Neural cell (in vitro differentiated cells): ENCODE measurements around the gene RGS17. TPM values are rescaled to one million over a fixed set of nuclear protein-coding genes. Genes with fewer than 3 reads are reported as not detected.

Source experiments
- H2AFZ ChIP-seq: fragments of 200-600, 300-800 bp; sonication (generic), shearing (Covaris generic); 2 replicates; pipeline ENCODE4 v1.6.0; 2014; ENCODE audit warnings: low read depth, mild to moderate bottlenecking, antibody characterized with exemption, low read length, moderate library complexity
- H3F3A ChIP-seq: fragments of 200-600 bp; shearing (Covaris generic); 2 replicates; pipeline ENCODE4 v1.6.1; 2016; ENCODE audit warnings: mild to moderate bottlenecking, moderate library complexity, mixed read lengths, antibody characterized with exemption, low read length; ENCODE audit not compliant: insufficient read depth, poor library complexity, severe bottlenecking
- H3K27ac ChIP-seq: fragments of 200-600, 300-800 bp; sonication (generic), shearing (Covaris generic); 2 replicates; pipeline ENCODE4 v1.5.1; 2014; ENCODE audit warnings: mild to moderate bottlenecking, low read length, moderate library complexity
- H3K27me3 ChIP-seq: fragments of 300-800, 200-600 bp; sonication (generic), shearing (Covaris generic); 2 replicates; pipeline ENCODE4 v1.6.0; 2014; ENCODE audit warnings: mild to moderate bottlenecking, low read depth, low read length, moderate library complexity; ENCODE audit not compliant: insufficient read depth
- H3K36me3 ChIP-seq: fragments of 300-800, 200-600 bp; sonication (generic), shearing (Covaris generic); 2 replicates; pipeline ENCODE4 v1.5.1; 2014; ENCODE audit warnings: mild to moderate bottlenecking, antibody characterized with exemption, low read length, moderate library complexity; ENCODE audit not compliant: insufficient read depth
- H3K4me2 ChIP-seq: fragments of 300-800, 200-600 bp; sonication (generic), shearing (Covaris generic); 2 replicates; pipeline ENCODE4 v1.6.0; 2014; ENCODE audit warnings: mild to moderate bottlenecking, low read length
- H3K4me3 ChIP-seq: fragments of 300-800, 200-600 bp; sonication (generic), shearing (Covaris generic); 2 replicates; pipeline ENCODE4 v1.5.1; 2014; ENCODE audit warnings: mild to moderate bottlenecking, low read length, moderate library complexity
- H3K79me2 ChIP-seq: fragments of 200-600 bp; shearing (Covaris generic); replicated peaks from 2 replicates; pipeline ENCODE4 v1.6.0; 2014; ENCODE audit warnings: mild to moderate bottlenecking, low read length, moderate library complexity; ENCODE audit not compliant: insufficient read depth
- H3K9ac ChIP-seq: fragments of 300-800, 200-600 bp; sonication (generic), shearing (Covaris generic); 2 replicates; pipeline ENCODE4 v1.6.1; 2016; ENCODE audit warnings: mild to moderate bottlenecking, low read length, mixed read lengths
- H3K9me2 ChIP-seq: fragments of 200-600 bp; shearing (Covaris generic); 2 replicates; pipeline ENCODE4 v1.6.1; 2016; ENCODE audit warnings: mild to moderate bottlenecking, low read length, mixed read lengths; ENCODE audit not compliant: insufficient read depth
- H3K9me3 ChIP-seq: fragments of 200-600, 300-800 bp; sonication (generic), shearing (Covaris generic); 2 replicates; pipeline ENCODE4 v1.6.1; 2016; ENCODE audit warnings: mild to moderate bottlenecking, mixed run types, low read length, moderate library complexity, mixed read lengths
- H4K20me1 ChIP-seq: fragments of 200-600 bp; shearing (Covaris generic); 2 replicates; pipeline ENCODE4 v1.6.1; 2016; ENCODE audit warnings: mild to moderate bottlenecking, mixed run types; ENCODE audit not compliant: insufficient read depth
- CTCF ChIP-seq: fragments of 450-650 bp; IDR thresholded peaks from 2 replicates; pipeline ENCODE4 v1.5.1; 2014; ENCODE audit warnings: antibody characterized with exemption, mild to moderate bottlenecking, moderate library complexity; ENCODE audit not compliant: poor library complexity, severe bottlenecking
- EP300 ChIP-seq: fragments of 450-650 bp; conservative IDR thresholded peaks from 2 replicates; pipeline ENCODE4 v1.6.1; 2014; ENCODE audit warnings: antibody characterized with exemption, mild to moderate bottlenecking, moderate library complexity; ENCODE audit not compliant: poor library complexity, severe bottlenecking
- EZH2 ChIP-seq: fragments of 200-600, 300-800 bp; shearing (Covaris generic), sonication (generic); IDR thresholded peaks from 2 replicates; pipeline ENCODE4 v1.6.1; 2014; ENCODE audit warnings: antibody characterized with exemption, low read length, borderline replicate concordance, mild to moderate bottlenecking; ENCODE audit not compliant: insufficient read depth, poor library complexity, severe bottlenecking
- MXI1 ChIP-seq: fragments of 450-650 bp; conservative IDR thresholded peaks from 2 replicates; pipeline ENCODE4 v1.6.1; 2014; ENCODE audit warnings: antibody characterized with exemption, mild to moderate bottlenecking; ENCODE audit not compliant: poor library complexity, severe bottlenecking
- POLR2AphosphoS5 ChIP-seq: IDR thresholded peaks from 2 replicates; pipeline ENCODE4 v1.6.1; 2012
- RAD21 ChIP-seq: fragments of 450-650 bp; conservative IDR thresholded peaks from 2 replicates; pipeline ENCODE4 v1.6.1; 2014; ENCODE audit warnings: antibody characterized with exemption, mild to moderate bottlenecking, moderate library complexity
- REST ChIP-seq: IDR thresholded peaks from 2 replicates; pipeline ENCODE4 v1.6.1; 2012; ENCODE audit warnings: borderline replicate concordance
- SMC3 ChIP-seq: fragments of 450-650 bp; conservative IDR thresholded peaks from 2 replicates; pipeline ENCODE4 v1.6.1; 2014; ENCODE audit warnings: antibody characterized with exemption, mild to moderate bottlenecking, moderate library complexity; ENCODE audit not compliant: poor library complexity
- TAF1 ChIP-seq: IDR thresholded peaks from 2 replicates; pipeline ENCODE4 v1.6.1; 2012; ENCODE audit warnings: low read depth
- polyA plus RNA-seq: library from polyadenylated mRNA; depleted of rRNA; stranded (reverse); fragments of >200 nt; gene quantifications from 2 replicates; pipeline ENCODE4 v1.2.3, GENCODE V29; 2014

The RGS17 gene
- polyA plus RNA-seq, 1 donor from 2014 or later, result 44.9 TPM

- Histone ChIP-seq H3K27ac (no peak overlapping the region), H3K9me3 (no peaks in the 10 kb centered on the region), H3K4me3 (no peak overlapping the region), H3K4me2 (no peak overlapping the region), H3K27me3 (no peaks in the 10 kb centered on the region), H3K79me2 (no peaks in the 10 kb centered on the region), H3K9me2 (no peaks in the 10 kb centered on the region), H3K36me3 (peaks cover 8% of the 10 kb centered on the region), H3K9ac (no peak overlapping the region), H2AFZ (no peak overlapping the region), H4K20me1 (no peaks in the 10 kb centered on the region), H3F3A (no peaks in the 10 kb centered on the region)
- no peak for TF ChIP-seq EP300
- TF ChIP-seq SMC3, result no peak
- TF ChIP-seq EZH2, result no peak
- no peak for TF ChIP-seq RAD21
- no peak for TF ChIP-seq TAF1
- no peak for TF ChIP-seq CTCF
- TF ChIP-seq MXI1, result no peak
- TF ChIP-seq REST, result no peak
- TF ChIP-seq POLR2AphosphoS5, result no peak
Observed at GRCh38 chr6:153016846-153017245, 114.2 kb downstream of the RGS17 start.

- no peak overlapping the region for H3K4me2 ChIP-seq
- no peaks in the 10 kb centered on the region for H3K79me2 ChIP-seq
- H2AFZ ChIP-seq, result no peak overlapping the region
- no peak overlapping the region for H3K4me3 ChIP-seq
- H3K36me3 ChIP-seq, result peaks cover 8% of the 10 kb centered on the region
- H3K9me3 ChIP-seq, result no peaks in the 10 kb centered on the region
- TF ChIP-seq CTCF (no peak), SMC3 (no peak), EZH2 (no peak), TAF1 (no peak), EP300 (no peak), MXI1 (no peak), REST (no peak), POLR2AphosphoS5 (no peak), RAD21 (no peak)
- H3K27me3 ChIP-seq, result no peaks in the 10 kb centered on the region
- H3K27ac ChIP-seq, result no peak overlapping the region
- H3K9me2 ChIP-seq, result no peaks in the 10 kb centered on the region
- H3F3A ChIP-seq, result no peaks in the 10 kb centered on the region
- H3K9ac ChIP-seq, result no peak overlapping the region
- no peaks in the 10 kb centered on the region for H4K20me1 ChIP-seq
Observed at GRCh38 chr6:153015094-153015640, 115.9 kb downstream of the RGS17 start.
